MG63 (cell line): ENCODE data around the gene MIEN1. TPM values are rescaled to one million over a fixed set of nuclear protein-coding genes. Genes with fewer than 3 reads are reported as not detected.
A peak's percentile ranks its signal among the peaks of the same experiment; 100 is the strongest.
"Not testable (repeated sequence)": the region's sequence is repeated elsewhere in the genome, so short reads cannot be mapped to it uniquely, and the experiment has no call there.

Experiments used
- DNase-seq: peaks from one replicate; pipeline ENCODE4 v3.0.0-alpha.2; 2020
- H3K27me3 ChIP-seq: fragments of 250-450 bp; sonication (Bioruptor Pico); 2 replicates; pipeline ENCODE4 v1.5.1; 2020; ENCODE audit warnings: mild to moderate bottlenecking, moderate library complexity
- H3K36me3 ChIP-seq: fragments of 250-450 bp; sonication (Bioruptor Pico); 2 replicates; pipeline ENCODE4 v1.5.1; 2020; ENCODE audit warnings: mild to moderate bottlenecking, moderate library complexity
- H3K4me3 ChIP-seq: fragments of 250-450 bp; sonication (Bioruptor Pico); 2 replicates; pipeline ENCODE4 v1.5.1; 2020; ENCODE audit warnings: mild to moderate bottlenecking, moderate library complexity
- H3K9me3 ChIP-seq: fragments of 250-450 bp; sonication (Bioruptor Pico); 2 replicates; pipeline ENCODE4 v1.5.1; 2020; ENCODE audit warnings: mild to moderate bottlenecking, moderate library complexity
- total RNA-seq: library from RNA; depleted of rRNA; stranded (reverse); fragments of >200 nt; shearing (Covaris generic); gene quantifications from 2 replicates; pipeline ENCODE4 v1.2.3, GENCODE V29; 2014; ENCODE audit warnings: low replicate concordance

The MIEN1 gene
- total RNA-seq, 1 experiment from 2014 or later: 53.8 TPM

GRCh38 chr17:39709998-39710964 is 20.1 kb downstream of the MIEN1 start:
- Histone ChIP-seq H3K27me3 (no peaks in the 10 kb centered on the region), H3K36me3 (peaks cover 33% of the 10 kb centered on the region), H3K4me3 (no peak overlapping the region), H3K9me3 (no peaks in the 10 kb centered on the region)
- no peak for DNase-seq

GRCh38 chr17:39709319-39709997 is 20.9 kb downstream of the MIEN1 start:
- H3K9me3 ChIP-seq: no peaks in the 10 kb centered on the region
- H3K4me3 ChIP-seq: no peak overlapping the region
- H3K36me3 ChIP-seq: peaks cover 33% of the 10 kb centered on the region
- DNase-seq: no peak
- H3K27me3 ChIP-seq: no peaks in the 10 kb centered on the region

GRCh38 chr17:39706921-39707337 is 23.4 kb downstream of the MIEN1 start:
- no peaks in the 10 kb centered on the region for H3K27me3 ChIP-seq
- H3K36me3 ChIP-seq: peaks cover 27% of the 10 kb centered on the region
- H3K4me3 ChIP-seq: no peak overlapping the region
- no peak for DNase-seq
- no peaks in the 10 kb centered on the region for H3K9me3 ChIP-seq

GRCh38 chr17:39706383-39706782 is 23.9 kb downstream of the MIEN1 start:
- Histone ChIP-seq H3K36me3 (peaks cover 24% of the 10 kb centered on the region), H3K9me3 (no peaks in the 10 kb centered on the region), H3K27me3 (no peaks in the 10 kb centered on the region), H3K4me3 (no peak overlapping the region)
- DNase-seq: no peak

GRCh38 chr17:39705786-39706348 is 24.5 kb downstream of the MIEN1 start:
- no peak for DNase-seq
- H3K36me3 ChIP-seq: peaks cover 22% of the 10 kb centered on the region
- no peaks in the 10 kb centered on the region for H3K9me3 ChIP-seq
- H3K4me3 ChIP-seq: no peak overlapping the region
- H3K27me3 ChIP-seq: no peaks in the 10 kb centered on the region

GRCh38 chr17:39704821-39705551 is 25.3 kb downstream of the MIEN1 start:
- peak; percentile 50 for DNase-seq
- Histone ChIP-seq H3K27me3 (no peaks in the 10 kb centered on the region), H3K4me3 (no peak overlapping the region), H3K9me3 (no peaks in the 10 kb centered on the region), H3K36me3 (peaks cover 20% of the 10 kb centered on the region)

- H3K4me3 ChIP-seq: no peak overlapping the region
- peaks cover 15% of the 10 kb centered on the region for H3K36me3 ChIP-seq
- H3K27me3 ChIP-seq: no peaks in the 10 kb centered on the region
- H3K9me3 ChIP-seq: no peaks in the 10 kb centered on the region
- DNase-seq: no peak
Observed at GRCh38 chr17:39703913-39704312, 26.4 kb downstream of the MIEN1 start.

GRCh38 chr17:39702901-39703893 is 27.1 kb downstream of the MIEN1 start:
- peak; percentile 31 for DNase-seq
- Histone ChIP-seq H3K9me3 (no peaks in the 10 kb centered on the region), H3K27me3 (no peaks in the 10 kb centered on the region), H3K36me3 (peaks cover 12% of the 10 kb centered on the region), H3K4me3 (no peak overlapping the region)

- no peak for DNase-seq
- no peak overlapping the region for H3K4me3 ChIP-seq
- no peaks in the 10 kb centered on the region; the same call in none of the 2 replicates for H3K36me3 ChIP-seq
- H3K27me3 ChIP-seq: no peaks in the 10 kb centered on the region
- H3K9me3 ChIP-seq: no peaks in the 10 kb centered on the region
Observed at GRCh38 chr17:39701784-39702422, 28.4 kb downstream of the MIEN1 start.

GRCh38 chr17:39701012-39701783 is 29.1 kb downstream of the MIEN1 start:
- no peaks in the 10 kb centered on the region for H3K9me3 ChIP-seq
- no peaks in the 10 kb centered on the region; the same call in none of the 2 replicates for H3K36me3 ChIP-seq
- DNase-seq: no peak
- H3K4me3 ChIP-seq: peak overlapping the region; percentile 89
- no peaks in the 10 kb centered on the region for H3K27me3 ChIP-seq

GRCh38 chr17:39700148-39700987 is 30.0 kb downstream of the MIEN1 start:
- no peaks in the 10 kb centered on the region for H3K9me3 ChIP-seq
- no peaks in the 10 kb centered on the region for H3K27me3 ChIP-seq
- H3K36me3 ChIP-seq: no peaks in the 10 kb centered on the region; the same call in none of the 2 replicates
- H3K4me3 ChIP-seq: peak overlapping the region; percentile 89
- DNase-seq: peak; percentile 33

- Histone ChIP-seq H3K4me3 (peak within 1 kb of the TSS; percentile 89), H3K36me3 (no peaks in the 10 kb centered on the region; the same call in none of the 2 replicates), H3K9me3 (no peaks in the 10 kb centered on the region), H3K27me3 (no peaks in the 10 kb centered on the region)
- peak; percentile 89 for DNase-seq
Observed at GRCh38 chr17:39699818-39700147, 30.5 kb downstream of the MIEN1 start, which contains the start of gene ERBB2. Gene ERBB2, plus strand, starts transcription at chr17:39700064. Its CDS starts 175 bp downstream, at chr17:39700239.

- not testable (repeated sequence) for DNase-seq, H3K27me3 ChIP-seq, H3K9me3 ChIP-seq, H3K36me3 ChIP-seq
- H3K4me3 ChIP-seq: peak overlapping the region; percentile 89
Observed at GRCh38 chr17:39699157-39699817, 31.0 kb downstream of the MIEN1 start.
